GM12891 (cell line): ENCODE results near the gene FBXL20.
"Not testable (repeated sequence)": the region's sequence is repeated elsewhere in the genome, so short reads cannot be mapped to it uniquely, and the experiment has no call there.

ENCODE experiments used
- POLR2A ChIP-seq: IDR thresholded peaks from 2 replicates; pipeline ENCODE4 v1.6.1; 2011; ENCODE audit warnings: low read depth, low read length, control low read depth
- POLR2AphosphoS5 ChIP-seq: IDR thresholded peaks from 2 replicates; pipeline ENCODE4 v1.6.1; 2011; ENCODE audit warnings: low read depth, low read length, control low read depth
- POU2F2 ChIP-seq: IDR thresholded peaks from 2 replicates; pipeline ENCODE4 v1.6.1; 2011; ENCODE audit warnings: low read depth, mild to moderate bottlenecking, control low read depth, low read length, moderate library complexity
- TAF1 ChIP-seq: IDR thresholded peaks from 2 replicates; pipeline ENCODE4 v1.6.1; 2011; ENCODE audit warnings: low read depth, low read length, control low read depth

GRCh38 chr17:39286513-39286912, 114.9 kb downstream of the FBXL20 start:
- not testable (repeated sequence) for TF ChIP-seq TAF1, POLR2A, POLR2AphosphoS5, POU2F2
